NCI-H1092 (cell line): ENCODE data around the gene DNASE1L1.
"Not testable (repeated sequence)": the region's sequence is repeated elsewhere in the genome, so short reads cannot be mapped to it uniquely, and the experiment has no call there.

Experiments used
- DNase-seq: peaks from one replicate; lab custom pipeline; 2025; lab: John Stamatoyannopoulos, UW

DNASE1L1 gene

GRCh38 chrX:154403858-154404257 is 5.2 kb downstream of the DNASE1L1 start:
- DNase-seq: no peak

- no peak for DNase-seq
Observed at GRCh38 chrX:154403192-154403591, 5.9 kb downstream of the DNASE1L1 start.

GRCh38 chrX:154402622-154403127 is 6.4 kb downstream of the DNASE1L1 start:
- no peak for DNase-seq

- peak; percentile 72 for DNase-seq
Observed at GRCh38 chrX:154401918-154402621, 7.0 kb downstream of the DNASE1L1 start.

GRCh38 chrX:154401045-154401799 is 7.8 kb downstream of the DNASE1L1 start:
- DNase-seq: no peak

- DNase-seq: not testable (repeated sequence)
Observed at GRCh38 chrX:154400369-154400817, 8.7 kb downstream of the DNASE1L1 start.

GRCh38 chrX:154399527-154400368 is 9.3 kb downstream of the DNASE1L1 start:
- DNase-seq: no peak

GRCh38 chrX:154398668-154399526 is 10.2 kb downstream of the DNASE1L1 start:
- peak; percentile 77 for DNase-seq

- DNase-seq: peak; percentile 97
Observed at GRCh38 chrX:154397888-154398667, 11.0 kb downstream of the DNASE1L1 start, which contains the start of gene RPL10. Gene RPL10, plus strand, starts transcription at chrX:154398377. Its CDS starts 143 bp downstream, at chrX:154398520.

- no peak for DNase-seq
Observed at GRCh38 chrX:154396973-154397887, 11.8 kb downstream of the DNASE1L1 start.

GRCh38 chrX:154396363-154396762 is 12.7 kb downstream of the DNASE1L1 start:
- DNase-seq: not testable (repeated sequence)

- DNase-seq: not testable (repeated sequence)
Observed at GRCh38 chrX:154389812-154390747, 19.0 kb downstream of the DNASE1L1 start.

GRCh38 chrX:154388649-154389048 is 20.4 kb downstream of the DNASE1L1 start:
- not testable (repeated sequence) for DNase-seq

- not testable (repeated sequence) for DNase-seq
Observed at GRCh38 chrX:154388094-154388493, 21.0 kb downstream of the DNASE1L1 start.

GRCh38 chrX:154384284-154384892 is 24.7 kb downstream of the DNASE1L1 start:
- no peak for DNase-seq

- no peak for DNase-seq
Observed at GRCh38 chrX:154383359-154384283, 25.4 kb downstream of the DNASE1L1 start.
